SK-N-MC (cell line): ENCODE results near the gene CD6.

Source experiments
- EZH2 ChIP-seq: fragments of 200-600 bp; sonication (generic); IDR thresholded peaks from one replicate; pipeline ENCODE4 v1.6.1; 2017; ENCODE audit warnings: antibody characterized with exemption
- FOXP2 ChIP-seq: optimal IDR thresholded peaks from 2 replicates; pipeline ENCODE3; 2011; ENCODE audit warnings: mild to moderate bottlenecking, moderate library complexity; ENCODE audit not compliant: insufficient read depth; ENCODE audit errors: extremely low read length, control extremely low read depth
- POLR2AphosphoS5 ChIP-seq: IDR thresholded peaks from 2 replicates; pipeline ENCODE4 v1.6.1; 2012; ENCODE audit warnings: mild to moderate bottlenecking, low read depth, low read length, borderline replicate concordance

- TF ChIP-seq EZH2 (no peak), POLR2AphosphoS5 (no peak), FOXP2 (no peak)
These were observed 32.2 kb upstream of the CD6 start for GRCh38 chr11:60939301-60939700.
